HCT116 (cell line): ENCODE measurements around the gene FGF21. TPM values are rescaled to one million over a fixed set of nuclear protein-coding genes. Genes with fewer than 3 reads are reported as not detected.
A peak's percentile ranks its signal among the peaks of the same experiment; 100 is the strongest.

ENCODE experiments used
- CBX3 ChIP-seq: IDR thresholded peaks from 2 replicates; pipeline ENCODE4 v1.6.1; 2012; ENCODE audit warnings: low read depth
- CEBPB ChIP-seq: IDR thresholded peaks from 2 replicates; pipeline ENCODE4 v1.6.1; 2012; ENCODE audit warnings: low read depth
- CTCF ChIP-seq, 3 experiments: fragments of 200-600 bp in 1 of 3; sonication (generic) in 1 of 3; IDR thresholded peaks in 2 of 3; conservative IDR thresholded peaks in 1 of 3; 2 replicates each; pipeline ENCODE4 v1.5.1; 2012 to 2017; ENCODE audit warnings: low read depth in 2 of 3, low read length in 2 of 3, antibody characterized with exemption in 1 of 3, borderline replicate concordance in 1 of 3, control low read depth in 1 of 3, mild to moderate bottlenecking in 1 of 3, mixed read lengths in 1 of 3, mixed run types in 1 of 3, moderate library complexity in 1 of 3; ENCODE audit not compliant: insufficient read depth in 1 of 3
- EGR1 ChIP-seq: IDR thresholded peaks from 2 replicates; pipeline ENCODE4 v1.6.1; 2012; ENCODE audit warnings: low read depth
- ELF1 ChIP-seq: IDR thresholded peaks from 2 replicates; pipeline ENCODE4 v1.6.1; 2012; ENCODE audit warnings: low read depth, borderline replicate concordance
- EZH2 ChIP-seq: fragments of 200-600 bp; sonication (generic); IDR thresholded peaks from 2 replicates; pipeline ENCODE4 v1.6.1; 2017; ENCODE audit warnings: antibody characterized with exemption, mixed run types
- POLR2AphosphoS5 ChIP-seq: IDR thresholded peaks from 2 replicates; pipeline ENCODE4 v1.6.1; 2011; ENCODE audit warnings: mild to moderate bottlenecking, low read depth, low read length, moderate library complexity
- SIN3A ChIP-seq: IDR thresholded peaks from 2 replicates; pipeline ENCODE4 v1.6.1; 2012; ENCODE audit warnings: low read depth
- SP1 ChIP-seq: IDR thresholded peaks from 2 replicates; pipeline ENCODE4 v1.6.1; 2012; ENCODE audit warnings: low read depth
- SRF ChIP-seq: IDR thresholded peaks from 2 replicates; pipeline ENCODE4 v1.6.1; 2012; ENCODE audit warnings: low read depth
- TCF7L2 ChIP-seq: IDR thresholded peaks from 2 replicates; pipeline ENCODE4 v1.7.0; 2011; ENCODE audit warnings: borderline replicate concordance, inconsistent platforms; ENCODE audit not compliant: insufficient read depth, insufficient read length; ENCODE audit errors: extremely low read depth
- YY1 ChIP-seq: IDR thresholded peaks from 2 replicates; pipeline ENCODE4 v1.6.1; 2011; ENCODE audit warnings: low read length, low read depth, moderate library complexity, mild to moderate bottlenecking; ENCODE audit not compliant: insufficient replicate concordance; ENCODE audit errors: extremely low read depth
- ZFX ChIP-seq: fragments of 450-650 bp; IDR thresholded peaks from 2 replicates; pipeline ENCODE4 v1.6.1; 2017
- ZNF274 ChIP-seq: fragments of 200-500 bp; sonication (Bioruptor generic); IDR thresholded peaks from 2 replicates; pipeline ENCODE4 v1.6.1; 2014; ENCODE audit warnings: mild to moderate bottlenecking, low read depth, low read length, inconsistent platforms
- total RNA-seq: library from RNA; stranded (reverse); gene quantifications from one replicate; pipeline ENCODE4 v1.2.1, GENCODE V29; 2021; ENCODE audit not compliant: unreplicated experiment

FGF21 gene
- total RNA-seq, 1 experiment from 2014 or later: 0.81 TPM

GRCh38 chr19:48738557-48739403 is 16.5 kb upstream of the FGF21 start (continued):
- TF ChIP-seq POLR2AphosphoS5: peak; percentile 43
- TF ChIP-seq ELF1: no peak
- no peak for TF ChIP-seq CBX3
- peak; percentile 48 for TF ChIP-seq YY1
- no peak for TF ChIP-seq SIN3A
- peak; percentile 35; the same call in 1 of the 2 replicates for TF ChIP-seq ZFX
- 0 out of 2 replicates have a peak, but pooled peaks have one; percentile 41 for TF ChIP-seq SP1
- no peak for TF ChIP-seq TCF7L2
- TF ChIP-seq CEBPB: no peak
- no peak for TF ChIP-seq SRF
- peak; percentile 57; the same call in 1 of the 2 replicates for TF ChIP-seq EGR1
- peak in 2 of 3 experiments; percentile 34 to 60; a peak in 5 of 6 replicates for TF ChIP-seq CTCF (IDR thresholded peaks at IDR 0.05 in 2 of 3, conservative IDR thresholded peaks at IDR 0.05 in 1 of 3; ENCODE audit: borderline replicate concordance in 1 of 3, insufficient read depth in 1 of 3, low read depth in 2 of 3, low read length in 2 of 3)
- no peak for TF ChIP-seq EZH2
- no peak for TF ChIP-seq ZNF274
- TF ChIP-seq, all 23 proteins: peak for 7
